Measurements from ENCODE around the gene DCLRE1B.

Gene DCLRE1B

DNA sequence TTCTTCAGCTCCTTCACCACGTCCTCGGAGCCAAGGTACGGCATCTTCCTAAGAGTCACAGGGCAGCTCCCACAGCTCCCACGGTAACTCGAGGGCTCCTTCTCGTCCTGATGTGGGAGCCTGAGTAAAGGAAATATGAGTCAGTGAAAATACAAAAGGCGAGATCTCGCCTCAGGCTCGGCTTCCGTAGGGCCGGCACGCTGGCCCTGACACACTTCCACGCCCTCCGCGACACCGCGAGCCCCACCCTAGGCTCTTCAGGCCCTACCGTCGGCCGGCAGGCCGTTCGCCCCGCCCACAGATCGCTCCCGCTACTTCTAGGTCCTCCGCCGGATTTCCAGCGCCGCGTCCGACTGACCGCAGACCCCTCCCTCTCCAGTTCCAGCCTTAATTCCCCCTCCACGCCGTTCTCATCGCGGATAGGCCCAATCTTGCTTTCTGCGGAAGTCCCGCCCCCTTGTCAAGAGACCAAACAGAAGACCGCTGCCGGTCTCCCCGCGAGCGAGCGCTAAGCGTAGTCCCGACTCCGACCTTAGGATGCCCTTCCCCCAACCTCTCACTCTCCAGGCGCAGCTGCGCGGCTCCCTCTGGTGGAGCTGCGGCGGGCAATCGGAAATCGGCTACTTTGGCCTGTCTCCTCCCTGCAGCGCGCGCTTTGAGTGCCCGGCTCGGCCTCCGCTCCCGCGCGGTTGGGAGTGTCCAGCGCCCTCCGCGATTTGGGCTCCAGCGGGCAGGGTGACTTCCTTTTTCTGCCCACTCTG is at the start of gene DCLRE1B, which contains the start of gene AP4B1:
Gene DCLRE1B (plus strand): TSS at position 653 of the 761 bp plus-strand sequence. CDS start 261 bp downstream, outside the sequence.
Gene AP4B1 (minus strand): TSS at position 126 of the 761 bp plus-strand sequence. CDS start 82 bp downstream, at position 44.
- H3K27ac ChIP-seq (ENCODE audit: low read depth, low read length, poor library complexity, severe bottlenecking), result peak within 1 kb of the TSS; percentile 67
- no peaks in the 10 kb centered on the region for H3K9me2 ChIP-seq (ENCODE audit: low read depth, low read length)
- peak within 1 kb of the TSS; percentile 70 for H3K4me2 ChIP-seq (ENCODE audit: low read length)
- peaks cover 13% of the 10 kb centered on the region; the same call in 1 of the 2 replicates for H3K79me2 ChIP-seq (ENCODE audit: insufficient read depth, low read length)
- no peaks in the 10 kb centered on the region for H3K9me3 ChIP-seq (ENCODE audit: low read length)
- peaks cover 36% of the 10 kb centered on the region for H3K36me3 ChIP-seq (ENCODE audit: insufficient read depth, low read length)
- H4K20me1 ChIP-seq (ENCODE audit: insufficient read depth, low read length), result no peaks in the 10 kb centered on the region
- H3K4me1 ChIP-seq (ENCODE audit: insufficient read depth, low read length, severe bottlenecking), result peaks cover 27% of the 10 kb centered on the region
- TF ChIP-seq EZH2 (IDR thresholded peaks at IDR 0.05; ENCODE audit: borderline replicate concordance, low read length), result no peak
- TF ChIP-seq, protein P1, sequence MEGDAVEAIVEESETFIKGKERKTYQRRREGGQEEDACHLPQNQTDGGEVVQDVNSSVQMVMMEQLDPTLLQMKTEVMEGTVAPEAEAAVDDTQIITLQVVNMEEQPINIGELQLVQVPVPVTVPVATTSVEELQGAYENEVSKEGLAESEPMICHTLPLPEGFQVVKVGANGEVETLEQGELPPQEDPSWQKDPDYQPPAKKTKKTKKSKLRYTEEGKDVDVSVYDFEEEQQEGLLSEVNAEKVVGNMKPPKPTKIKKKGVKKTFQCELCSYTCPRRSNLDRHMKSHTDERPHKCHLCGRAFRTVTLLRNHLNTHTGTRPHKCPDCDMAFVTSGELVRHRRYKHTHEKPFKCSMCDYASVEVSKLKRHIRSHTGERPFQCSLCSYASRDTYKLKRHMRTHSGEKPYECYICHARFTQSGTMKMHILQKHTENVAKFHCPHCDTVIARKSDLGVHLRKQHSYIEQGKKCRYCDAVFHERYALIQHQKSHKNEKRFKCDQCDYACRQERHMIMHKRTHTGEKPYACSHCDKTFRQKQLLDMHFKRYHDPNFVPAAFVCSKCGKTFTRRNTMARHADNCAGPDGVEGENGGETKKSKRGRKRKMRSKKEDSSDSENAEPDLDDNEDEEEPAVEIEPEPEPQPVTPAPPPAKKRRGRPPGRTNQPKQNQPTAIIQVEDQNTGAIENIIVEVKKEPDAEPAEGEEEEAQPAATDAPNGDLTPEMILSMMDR (IDR thresholded peaks at IDR 0.05; ENCODE audit: low read length), result peak; percentile 65
- peak within 1 kb of the TSS; percentile 86 for H3K4me3 ChIP-seq (ENCODE audit: low read depth, low read length, poor library complexity, severe bottlenecking)
- no peaks in the 10 kb centered on the region for H3F3A ChIP-seq (ENCODE audit: insufficient read depth, low read length)
- peak within 1 kb of the TSS; percentile 87 for H3K9ac ChIP-seq (ENCODE audit: low read length)
- peak within 1 kb of the TSS; percentile 68; the same call in 1 of the 2 replicates for H2AFZ ChIP-seq (ENCODE audit: low read length)
- H3K27me3 ChIP-seq (ENCODE audit: insufficient read depth, low read length), result no peaks in the 10 kb centered on the region

DNA sequence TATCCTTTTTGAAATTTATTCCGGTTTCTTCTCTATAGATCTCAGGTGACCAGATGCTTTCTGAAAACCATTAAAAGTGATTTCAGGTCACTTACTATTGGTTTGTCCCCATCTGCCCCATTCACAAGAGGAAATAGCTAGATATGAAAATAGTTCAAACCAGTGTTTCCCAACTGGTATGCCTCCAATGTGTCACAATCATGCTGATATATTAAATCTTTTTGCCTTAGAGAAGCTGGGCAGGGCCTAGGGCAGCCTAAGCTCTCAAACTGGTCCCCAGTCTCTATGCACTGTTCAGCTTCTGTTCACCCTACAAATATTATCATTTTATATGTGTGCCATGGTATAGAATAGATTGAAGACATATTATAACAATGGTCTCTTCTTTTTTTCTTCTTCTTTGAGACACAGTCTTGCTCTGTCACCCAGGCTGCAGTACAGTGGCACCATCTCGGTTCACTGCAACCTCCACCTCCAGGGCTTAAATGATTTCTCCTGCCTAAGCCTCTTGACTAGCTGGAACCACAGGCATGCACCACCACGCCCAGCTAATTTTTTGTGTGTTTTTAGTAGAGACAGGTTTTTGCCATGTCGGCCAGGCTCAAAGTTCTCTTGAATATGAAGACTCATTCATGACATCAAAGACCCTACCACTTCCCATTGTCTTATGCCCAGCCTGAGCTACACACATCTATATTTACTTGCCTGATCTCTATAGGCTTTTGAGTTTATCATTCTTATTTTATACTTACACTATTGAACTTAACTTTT is 49.3 kb upstream of the DCLRE1B start:
- Histone ChIP-seq H3K4me2 (ENCODE audit: low read length) (no peak overlapping the region), H3K9me3 (ENCODE audit: low read length) (no peaks in the 10 kb centered on the region), H3K79me2 (ENCODE audit: insufficient read depth, low read length) (no peaks in the 10 kb centered on the region), H3K36me3 (ENCODE audit: insufficient read depth, low read length) (peaks cover 70% of the 10 kb centered on the region), H3K27me3 (ENCODE audit: insufficient read depth, low read length) (no peaks in the 10 kb centered on the region), H3K9me2 (ENCODE audit: low read depth, low read length) (no peaks in the 10 kb centered on the region), H3K4me3 (ENCODE audit: low read depth, low read length, poor library complexity, severe bottlenecking) (no peak overlapping the region), H2AFZ (ENCODE audit: low read length) (no peak overlapping the region), H4K20me1 (ENCODE audit: insufficient read depth, low read length) (no peaks in the 10 kb centered on the region), H3K4me1 (ENCODE audit: insufficient read depth, low read length, severe bottlenecking) (peaks cover 29% of the 10 kb centered on the region), H3F3A (ENCODE audit: insufficient read depth, low read length) (no peaks in the 10 kb centered on the region), H3K9ac (ENCODE audit: low read length) (no peak overlapping the region), H3K27ac (ENCODE audit: low read depth, low read length, poor library complexity, severe bottlenecking) (no peak overlapping the region)
- no peak for TF ChIP-seq EZH2 (IDR thresholded peaks at IDR 0.05; ENCODE audit: borderline replicate concordance, low read length)
- TF ChIP-seq, protein P1 (IDR thresholded peaks at IDR 0.05; ENCODE audit: low read length), result no peak

DNA sequence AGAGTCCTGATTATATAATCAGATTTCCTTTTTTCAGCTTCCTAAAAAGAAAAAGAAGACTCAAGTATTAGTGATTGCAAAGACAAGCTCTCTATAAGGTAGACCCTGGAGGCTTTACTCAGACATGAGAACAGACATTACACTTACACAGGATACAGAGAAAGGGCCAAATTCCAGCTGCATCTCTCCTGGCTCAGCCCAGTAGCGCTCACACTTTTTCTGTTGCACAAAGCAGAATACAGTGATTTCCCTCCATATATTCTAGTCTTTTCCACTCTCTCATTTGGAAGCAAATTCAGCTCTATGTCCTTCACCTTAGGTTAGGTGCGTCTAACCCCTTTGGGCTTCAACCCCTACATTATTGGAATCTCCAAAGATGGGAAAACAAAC is 48.7 kb upstream of the DCLRE1B start:
- Histone ChIP-seq H3K9ac (ENCODE audit: low read length) (no peak overlapping the region), H3K27ac (ENCODE audit: low read depth, low read length, poor library complexity, severe bottlenecking) (no peak overlapping the region), H3K4me3 (ENCODE audit: low read depth, low read length, poor library complexity, severe bottlenecking) (no peak overlapping the region), H4K20me1 (ENCODE audit: insufficient read depth, low read length) (no peaks in the 10 kb centered on the region), H3K4me1 (ENCODE audit: insufficient read depth, low read length, severe bottlenecking) (peaks cover 35% of the 10 kb centered on the region), H3K9me2 (ENCODE audit: low read depth, low read length) (no peaks in the 10 kb centered on the region), H3K27me3 (ENCODE audit: insufficient read depth, low read length) (no peaks in the 10 kb centered on the region), H3K36me3 (ENCODE audit: insufficient read depth, low read length) (peaks cover 64% of the 10 kb centered on the region), H3K4me2 (ENCODE audit: low read length) (no peak overlapping the region), H3K79me2 (ENCODE audit: insufficient read depth, low read length) (no peaks in the 10 kb centered on the region), H2AFZ (ENCODE audit: low read length) (no peak overlapping the region), H3F3A (ENCODE audit: insufficient read depth, low read length) (no peaks in the 10 kb centered on the region), H3K9me3 (ENCODE audit: low read length) (no peaks in the 10 kb centered on the region)
- TF ChIP-seq, protein P1 (IDR thresholded peaks at IDR 0.05; ENCODE audit: low read length), result no peak
- no peak for TF ChIP-seq EZH2 (IDR thresholded peaks at IDR 0.05; ENCODE audit: borderline replicate concordance, low read length)
